GM03348 (cell line): ENCODE measurements around the gene DUSP11.
"Not testable (repeated sequence)": the region's sequence is repeated elsewhere in the genome, so short reads cannot be mapped to it uniquely, and the experiment has no call there.

Experiments used
- DNase-seq: peaks from one replicate; pipeline ENCODE4 v3.0.0; 2012; ENCODE audit warnings: low spot score

Gene DUSP11

GRCh38 chr2:73717695-73718094 is 62.2 kb downstream of the DUSP11 start:
- not testable (repeated sequence) for DNase-seq

DNA sequence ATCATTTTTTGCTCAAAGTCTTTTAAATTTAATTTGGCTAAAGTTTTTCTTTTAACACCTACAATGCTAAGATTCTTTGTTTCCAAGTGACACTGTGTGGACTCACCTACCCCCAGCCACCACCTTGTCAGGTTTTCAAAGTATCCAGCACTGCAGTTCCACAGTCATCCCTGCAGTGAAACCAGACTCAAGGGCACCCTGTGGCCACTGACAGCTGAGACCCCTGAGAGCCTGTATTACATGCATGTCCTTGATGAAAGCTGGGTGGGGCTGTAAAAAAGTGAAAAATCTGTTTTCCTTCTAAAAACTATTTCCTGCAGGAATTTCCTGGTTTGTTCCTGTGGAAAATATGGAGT is 62.7 kb downstream of the DUSP11 start:
- DNase-seq: no peak

- no peak for DNase-seq
Observed at GRCh38 chr2:73716543-73717250, 63.2 kb downstream of the DUSP11 start.

DNA sequence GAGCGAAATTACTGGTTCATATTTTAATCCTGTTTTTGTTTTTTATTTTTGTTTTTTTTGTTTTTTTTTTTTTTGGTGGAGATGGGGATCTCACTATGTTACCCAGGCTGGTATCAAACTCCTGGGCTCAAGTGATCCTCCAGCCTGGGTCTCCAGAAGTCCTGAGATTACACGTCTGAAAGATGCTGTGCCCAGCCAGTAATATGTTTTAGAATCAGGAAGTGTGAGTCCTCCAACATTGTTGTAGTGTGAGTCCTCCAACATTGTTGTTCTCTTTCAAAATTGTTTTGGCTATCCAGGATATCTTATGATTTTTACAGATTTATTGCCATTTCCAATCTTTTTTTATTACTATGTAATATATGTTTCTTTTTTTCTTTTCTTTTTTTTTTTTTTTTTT is 65.8 kb downstream of the DUSP11 start:
- no peak for DNase-seq
